Activated T-helper 9 cell treated with anti-CD3 and anti-CD28 coated beads, Interleukin-2, amount 50 U/mL, for 16 hours (primary cell): ENCODE data around the gene HSPA6.
A peak's percentile ranks its signal among the peaks of the same experiment; 100 is the strongest.
"Not testable (repeated sequence)": the region's sequence is repeated elsewhere in the genome, so short reads cannot be mapped to it uniquely, and the experiment has no call there.

Source experiments
- DNase-seq: peaks from one replicate; pipeline ENCODE4 v3.0.0-alpha.2; 2020; ENCODE audit warnings: low read depth

Gene HSPA6

DNA sequence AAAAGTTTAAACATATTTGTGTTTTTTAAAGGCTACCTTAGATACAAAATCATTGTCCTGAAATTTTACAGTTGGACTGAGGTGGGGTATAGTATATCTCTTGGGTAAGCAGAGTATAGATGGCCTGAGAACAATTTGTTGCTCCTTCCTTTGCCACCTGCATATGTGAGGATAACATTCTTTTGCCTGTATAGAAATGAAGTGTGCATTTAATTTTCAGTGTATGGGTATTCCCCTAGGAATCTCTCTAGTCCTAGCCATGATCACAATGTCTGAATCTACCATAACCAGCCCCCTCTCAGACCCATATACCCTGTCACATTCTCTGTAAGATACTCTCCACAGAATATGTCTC is 21.0 kb upstream of the HSPA6 start:
- no peak for DNase-seq

DNA sequence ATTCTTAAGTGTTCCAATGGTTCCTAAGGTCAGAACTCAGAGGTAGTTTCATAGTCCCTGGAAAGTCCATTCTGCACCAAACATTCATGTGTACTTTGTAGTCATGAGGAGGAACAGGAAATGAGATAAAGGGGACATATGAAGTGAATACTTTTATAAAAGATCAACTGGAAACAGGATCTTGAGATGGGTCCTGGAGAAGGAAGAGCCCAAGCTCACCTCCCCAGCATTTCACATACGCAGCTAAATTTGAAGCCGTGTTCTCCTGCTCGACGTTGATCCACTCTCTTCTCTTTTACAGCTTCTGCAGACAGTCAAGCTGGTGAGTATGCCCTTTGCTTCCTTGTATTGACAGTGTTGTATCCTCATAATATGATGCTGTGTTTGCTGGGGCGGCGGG is 18.7 kb upstream of the HSPA6 start:
- DNase-seq = no peak

DNA sequence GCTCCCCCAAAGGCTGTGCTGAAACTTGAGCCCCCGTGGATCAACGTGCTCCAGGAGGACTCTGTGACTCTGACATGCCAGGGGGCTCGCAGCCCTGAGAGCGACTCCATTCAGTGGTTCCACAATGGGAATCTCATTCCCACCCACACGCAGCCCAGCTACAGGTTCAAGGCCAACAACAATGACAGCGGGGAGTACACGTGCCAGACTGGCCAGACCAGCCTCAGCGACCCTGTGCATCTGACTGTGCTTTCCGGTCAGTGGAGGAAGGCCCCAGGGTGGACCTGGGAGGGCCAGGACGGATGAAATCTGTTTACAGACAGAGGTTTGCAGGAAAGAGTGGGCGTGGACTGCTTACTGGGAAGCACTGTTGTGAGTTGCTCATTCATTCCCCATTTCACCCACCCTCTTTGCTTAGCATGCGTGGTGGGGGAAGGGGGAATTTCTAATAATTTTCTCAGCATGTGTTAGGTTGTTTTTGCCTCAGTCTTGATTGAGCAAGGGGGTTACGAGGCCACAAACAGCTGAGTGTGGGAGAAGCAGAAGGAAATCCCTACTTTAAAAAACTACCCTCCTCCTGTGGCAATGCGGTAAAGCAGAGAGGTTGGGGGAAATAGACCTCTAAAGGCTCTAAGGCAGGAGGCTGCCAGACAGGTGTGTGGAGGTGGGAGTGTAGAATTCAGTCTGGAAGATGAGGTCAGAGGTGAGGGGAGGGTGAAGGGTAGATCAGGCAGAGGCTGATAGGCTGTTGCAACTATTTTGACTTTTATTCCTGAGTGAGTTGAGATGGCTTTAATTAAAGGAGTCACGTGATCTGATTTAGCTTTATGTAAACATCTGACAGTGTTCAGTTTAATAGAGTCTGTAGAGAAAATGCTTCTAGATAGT is 17.8 kb upstream of the HSPA6 start:
- DNase-seq = no peak

DNA sequence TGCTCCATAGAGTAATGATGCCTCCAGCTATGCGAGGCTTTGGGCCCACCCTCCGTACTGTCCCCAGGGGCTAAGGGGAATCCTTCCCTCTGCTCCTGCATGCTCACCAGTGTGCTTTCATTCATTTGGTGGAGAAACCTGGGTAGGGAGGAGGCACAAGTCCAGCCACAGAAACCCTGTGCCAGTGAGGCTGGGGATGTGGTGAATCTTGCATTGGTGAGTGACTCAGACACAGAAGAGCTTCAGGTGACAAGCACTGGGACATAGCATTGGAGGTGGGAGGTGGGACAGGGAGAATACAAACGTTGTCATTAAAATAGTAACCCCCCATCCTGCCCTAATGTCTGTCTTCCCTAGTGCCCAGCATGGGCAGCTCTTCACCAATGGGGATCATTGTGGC is 13.9 kb upstream of the HSPA6 start:
- no peak for DNase-seq

DNA sequence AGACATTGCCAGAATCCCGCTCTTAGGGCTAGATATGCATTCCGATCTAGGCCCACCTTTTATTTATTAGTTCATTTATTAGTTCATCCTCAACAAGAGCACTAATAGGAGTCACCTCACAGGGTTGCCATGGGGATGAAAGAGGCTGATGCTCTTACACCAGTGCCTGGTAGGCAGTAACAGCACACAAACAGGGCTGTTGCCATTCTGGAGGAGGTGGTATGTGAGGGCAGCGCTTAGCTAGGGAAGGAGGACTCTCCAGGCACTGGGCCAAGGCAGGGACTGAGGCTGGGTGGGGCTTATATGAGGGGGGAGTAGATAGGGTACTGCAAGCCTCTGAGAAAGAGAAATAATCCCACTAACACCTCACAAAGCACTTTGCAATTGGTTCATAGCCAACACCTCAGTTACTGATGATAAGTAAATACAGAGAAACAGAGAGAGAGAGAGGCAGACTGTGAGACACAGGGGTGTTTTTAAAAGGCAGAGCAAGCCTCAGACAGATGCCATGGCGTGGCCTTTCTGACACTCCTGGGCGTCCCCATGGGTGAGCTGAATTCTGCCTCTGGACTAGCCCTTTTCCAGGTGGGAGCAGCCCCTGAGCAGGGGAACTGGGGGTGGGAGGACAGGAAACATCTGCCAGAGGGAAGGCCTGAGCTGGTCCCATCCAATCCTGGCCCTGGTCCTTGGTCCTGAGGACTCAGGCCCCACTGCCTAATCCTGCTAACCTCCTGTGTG is 13.2 kb upstream of the HSPA6 start:
- no peak for DNase-seq

DNA sequence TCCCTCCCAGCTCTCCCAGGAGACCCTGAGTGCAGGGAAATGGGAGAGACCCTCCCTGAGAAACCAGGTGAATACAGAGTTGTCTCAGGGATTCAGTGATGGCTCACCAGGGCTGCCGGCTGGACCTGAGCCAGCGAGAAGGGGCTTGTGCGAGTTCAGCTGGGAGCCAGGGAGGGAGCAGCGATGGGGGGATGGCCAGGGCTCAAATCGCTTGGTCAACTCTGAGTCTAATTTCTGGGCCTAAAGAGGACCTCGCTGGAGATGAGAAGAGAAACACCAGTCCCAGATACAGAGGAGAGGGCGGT is 12.6 kb upstream of the HSPA6 start:
- DNase-seq = no peak

DNA sequence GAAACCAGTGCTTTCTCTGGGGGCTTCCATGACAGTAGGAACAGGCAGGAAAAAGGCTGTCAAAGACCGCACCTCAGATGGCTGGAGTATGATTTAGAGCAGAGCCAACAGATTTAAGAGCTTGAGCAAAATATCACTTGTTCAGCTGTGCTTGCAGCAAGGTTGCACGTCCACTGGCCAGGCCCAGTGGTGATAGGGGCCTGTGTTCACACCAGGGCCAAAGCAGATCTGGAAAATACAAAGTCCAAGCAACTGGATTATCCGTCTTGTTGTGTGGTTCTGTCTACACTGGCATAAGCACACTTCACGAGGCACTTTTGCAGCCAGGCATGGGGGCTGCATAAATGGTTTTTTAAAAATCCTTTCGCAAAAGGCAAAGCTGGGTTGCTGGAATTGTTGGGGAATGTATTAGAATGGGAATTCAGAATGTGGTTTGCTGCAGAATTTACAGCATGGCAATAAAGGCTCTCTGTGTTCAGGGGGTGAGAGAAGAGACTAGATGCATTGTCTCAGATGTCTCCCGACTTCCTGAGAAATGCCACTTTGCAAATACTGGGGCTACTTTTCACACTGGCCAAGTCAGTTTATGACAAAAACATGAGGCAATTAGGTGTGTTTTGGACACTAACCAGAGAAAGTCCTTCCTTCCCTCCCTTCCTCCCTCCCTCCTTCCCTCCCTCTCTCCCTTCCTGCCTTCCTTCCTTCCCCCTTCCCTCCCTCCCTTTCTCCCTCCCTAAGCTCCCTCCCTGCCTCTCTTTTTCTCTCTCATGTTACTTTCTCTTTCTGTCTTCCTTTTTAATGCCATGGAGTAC is 11.5 kb upstream of the HSPA6 start:
- not testable (repeated sequence) for DNase-seq

DNA sequence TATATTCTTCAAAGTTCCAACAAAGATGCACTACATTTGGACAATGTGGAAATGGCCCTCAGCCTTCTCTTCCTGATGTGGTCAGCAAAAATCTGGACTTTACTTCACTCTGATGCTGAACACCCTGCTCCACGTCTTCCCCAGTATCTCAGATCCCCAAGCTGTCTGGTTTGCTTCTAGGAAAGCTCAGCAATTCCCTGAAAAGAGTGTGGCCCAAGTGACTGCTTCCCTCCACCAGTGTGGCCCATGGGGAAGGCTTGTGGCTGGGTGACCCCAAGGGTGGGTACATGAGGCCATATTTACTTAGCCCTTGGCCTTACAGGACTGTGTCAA is 10.9 kb upstream of the HSPA6 start:
- DNase-seq = not testable (repeated sequence)

DNA sequence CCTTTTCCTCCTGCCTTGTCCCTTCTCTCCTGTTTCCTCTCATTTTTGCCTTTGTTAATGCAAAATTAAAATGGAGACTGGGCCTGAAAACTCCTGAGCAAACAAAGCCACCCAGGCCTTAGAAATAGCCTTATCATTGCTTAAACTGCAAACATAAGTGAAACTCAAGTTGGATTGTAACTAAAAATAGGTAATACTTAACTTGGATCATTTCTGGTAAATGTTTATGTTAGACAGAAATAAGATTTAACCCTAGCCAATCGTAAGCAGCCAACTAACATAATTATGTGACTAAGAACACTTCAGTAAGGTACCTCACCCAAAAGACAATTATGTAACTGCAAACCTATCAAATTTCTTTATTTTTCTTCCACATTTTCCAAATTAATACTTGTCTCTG is 10.4 kb upstream of the HSPA6 start:
- DNase-seq = not testable (repeated sequence)

DNA sequence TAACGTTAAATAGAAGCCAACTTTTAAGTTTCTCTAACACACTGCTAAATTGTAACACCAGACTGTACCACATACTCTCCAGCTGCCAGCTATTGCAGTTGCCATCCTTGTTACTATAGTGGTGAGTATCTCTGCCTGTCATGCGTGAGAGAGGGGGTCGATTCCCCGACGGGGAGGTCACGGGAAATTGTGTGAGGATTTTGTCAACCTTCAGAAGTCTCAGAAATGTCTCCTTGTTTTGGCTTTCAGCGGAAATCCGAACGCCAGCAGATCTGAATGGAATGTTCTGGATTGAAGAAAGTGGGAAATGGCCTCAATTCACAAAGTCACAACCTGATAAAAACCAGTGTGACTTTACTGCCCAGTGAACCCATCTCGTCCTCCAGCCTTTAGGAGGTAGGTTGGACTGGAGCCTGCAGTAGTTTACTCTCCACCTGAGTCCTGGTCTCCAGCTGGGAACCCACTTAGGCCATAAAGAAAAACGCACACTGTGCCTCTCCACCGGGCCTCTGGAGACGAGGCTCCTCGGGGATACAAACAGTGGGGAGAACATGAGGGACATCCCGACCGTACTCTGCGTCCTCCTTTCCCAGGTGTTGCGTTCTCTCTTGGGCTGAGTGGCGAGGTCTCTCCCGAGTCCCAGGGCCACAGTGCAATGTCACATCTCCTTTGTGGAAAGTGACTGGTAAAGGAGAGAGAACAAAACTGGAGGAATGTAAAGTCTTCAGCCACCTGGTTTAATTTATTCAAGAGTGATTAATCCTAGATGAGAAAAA is 1.1 kb upstream of the HSPA6 start:
- not testable (repeated sequence) for DNase-seq

DNA sequence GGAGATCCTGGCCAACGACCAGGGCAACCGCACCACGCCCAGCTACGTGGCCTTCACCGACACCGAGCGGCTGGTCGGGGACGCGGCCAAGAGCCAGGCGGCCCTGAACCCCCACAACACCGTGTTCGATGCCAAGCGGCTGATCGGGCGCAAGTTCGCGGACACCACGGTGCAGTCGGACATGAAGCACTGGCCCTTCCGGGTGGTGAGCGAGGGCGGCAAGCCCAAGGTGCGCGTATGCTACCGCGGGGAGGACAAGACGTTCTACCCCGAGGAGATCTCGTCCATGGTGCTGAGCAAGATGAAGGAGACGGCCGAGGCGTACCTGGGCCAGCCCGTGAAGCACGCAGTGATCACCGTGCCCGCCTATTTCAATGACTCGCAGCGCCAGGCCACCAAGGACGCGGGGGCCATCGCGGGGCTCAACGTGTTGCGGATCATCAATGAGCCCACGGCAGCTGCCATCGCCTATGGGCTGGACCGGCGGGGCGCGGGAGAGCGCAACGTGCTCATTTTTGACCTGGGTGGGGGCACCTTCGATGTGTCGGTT is 477 bp downstream of the HSPA6 start:
- not testable (repeated sequence) for DNase-seq

DNA sequence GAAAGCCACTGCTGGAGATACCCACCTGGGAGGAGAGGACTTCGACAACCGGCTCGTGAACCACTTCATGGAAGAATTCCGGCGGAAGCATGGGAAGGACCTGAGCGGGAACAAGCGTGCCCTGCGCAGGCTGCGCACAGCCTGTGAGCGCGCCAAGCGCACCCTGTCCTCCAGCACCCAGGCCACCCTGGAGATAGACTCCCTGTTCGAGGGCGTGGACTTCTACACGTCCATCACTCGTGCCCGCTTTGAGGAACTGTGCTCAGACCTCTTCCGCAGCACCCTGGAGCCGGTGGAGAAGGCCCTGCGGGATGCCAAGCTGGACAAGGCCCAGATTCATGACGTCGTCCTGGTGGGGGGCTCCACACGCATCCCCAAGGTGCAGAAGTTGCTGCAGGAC is 981 bp downstream of the HSPA6 start:
- DNase-seq = not testable (repeated sequence)

DNA sequence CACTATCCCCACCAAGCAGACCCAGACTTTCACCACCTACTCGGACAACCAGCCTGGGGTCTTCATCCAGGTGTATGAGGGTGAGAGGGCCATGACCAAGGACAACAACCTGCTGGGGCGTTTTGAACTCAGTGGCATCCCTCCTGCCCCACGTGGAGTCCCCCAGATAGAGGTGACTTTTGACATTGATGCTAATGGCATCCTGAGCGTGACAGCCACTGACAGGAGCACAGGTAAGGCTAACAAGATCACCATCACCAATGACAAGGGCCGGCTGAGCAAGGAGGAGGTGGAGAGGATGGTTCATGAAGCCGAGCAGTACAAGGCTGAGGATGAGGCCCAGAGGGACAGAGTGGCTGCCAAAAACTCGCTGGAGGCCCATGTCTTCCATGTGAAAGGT is 1.6 kb downstream of the HSPA6 start:
- DNase-seq = not testable (repeated sequence)

DNA sequence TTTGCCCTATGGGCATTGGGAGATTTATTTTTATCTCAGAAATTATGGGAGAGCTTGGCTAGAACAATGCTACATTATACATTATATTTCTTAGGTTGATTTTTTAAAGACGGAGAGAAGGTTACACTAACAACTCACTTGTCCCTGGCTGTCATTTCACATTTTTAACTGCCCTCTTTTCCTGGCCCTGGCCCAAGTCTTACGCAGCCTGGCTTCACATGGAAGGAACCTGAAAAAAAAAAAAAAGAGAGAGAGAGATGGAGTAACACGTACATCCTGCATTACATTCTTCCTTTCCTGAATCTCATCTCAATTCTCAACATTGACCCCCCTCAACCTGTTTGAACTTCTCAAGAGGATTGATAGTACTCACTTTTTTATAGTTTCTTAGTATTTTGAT is 4.2 kb downstream of the HSPA6 start:
- not testable (repeated sequence) for DNase-seq

DNA sequence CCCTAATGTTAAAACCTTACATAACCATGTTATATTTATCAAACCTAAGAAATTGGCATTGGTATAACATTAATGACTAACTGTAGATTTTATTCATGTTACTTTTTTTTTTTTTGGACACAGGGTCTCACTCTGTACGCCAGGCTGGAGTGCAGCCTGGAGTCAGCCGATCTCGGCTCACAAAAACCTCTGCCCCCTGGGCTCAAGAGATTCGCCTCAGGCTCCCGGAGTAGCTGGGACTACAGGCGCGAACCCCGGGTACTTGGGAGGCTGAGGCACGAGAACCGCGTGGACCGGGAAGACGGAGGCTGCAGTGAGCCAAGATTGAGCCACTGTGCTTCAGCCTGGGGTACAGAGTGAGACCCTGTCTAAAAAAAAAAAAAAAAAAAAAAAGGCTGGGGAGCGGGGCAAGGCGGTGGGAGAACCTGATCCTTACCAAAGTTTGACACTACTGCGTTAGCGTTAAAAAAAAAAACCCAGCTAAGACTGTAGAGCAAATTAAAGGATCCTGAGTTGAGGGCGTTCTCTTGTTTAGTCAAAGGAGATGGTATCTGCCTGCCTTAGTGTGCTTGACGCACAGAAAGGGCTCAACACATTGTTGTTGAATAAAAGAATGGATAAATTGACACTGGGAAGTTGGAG is 5.2 kb downstream of the HSPA6 start:
- not testable (repeated sequence) for DNase-seq

DNA sequence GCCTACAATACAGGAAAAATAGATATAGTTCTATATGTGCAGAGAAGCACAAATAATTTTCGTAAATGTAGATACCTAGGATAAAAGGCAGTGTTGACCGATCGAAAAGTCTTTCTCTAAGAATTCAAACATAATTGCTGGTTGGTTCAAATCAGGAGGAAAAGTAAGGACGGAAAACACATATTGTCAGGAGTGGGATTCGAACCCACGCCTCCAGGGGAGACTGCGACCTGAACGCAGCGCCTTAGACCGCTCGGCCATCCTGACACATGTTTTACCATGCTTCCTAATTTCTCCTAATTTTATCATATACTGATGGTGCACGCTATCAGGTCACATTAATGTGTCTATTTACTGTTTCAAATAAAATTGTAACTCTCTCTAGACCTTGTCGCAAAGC is 5.8 kb downstream of the HSPA6 start:
- DNase-seq = peak; percentile 36

DNA sequence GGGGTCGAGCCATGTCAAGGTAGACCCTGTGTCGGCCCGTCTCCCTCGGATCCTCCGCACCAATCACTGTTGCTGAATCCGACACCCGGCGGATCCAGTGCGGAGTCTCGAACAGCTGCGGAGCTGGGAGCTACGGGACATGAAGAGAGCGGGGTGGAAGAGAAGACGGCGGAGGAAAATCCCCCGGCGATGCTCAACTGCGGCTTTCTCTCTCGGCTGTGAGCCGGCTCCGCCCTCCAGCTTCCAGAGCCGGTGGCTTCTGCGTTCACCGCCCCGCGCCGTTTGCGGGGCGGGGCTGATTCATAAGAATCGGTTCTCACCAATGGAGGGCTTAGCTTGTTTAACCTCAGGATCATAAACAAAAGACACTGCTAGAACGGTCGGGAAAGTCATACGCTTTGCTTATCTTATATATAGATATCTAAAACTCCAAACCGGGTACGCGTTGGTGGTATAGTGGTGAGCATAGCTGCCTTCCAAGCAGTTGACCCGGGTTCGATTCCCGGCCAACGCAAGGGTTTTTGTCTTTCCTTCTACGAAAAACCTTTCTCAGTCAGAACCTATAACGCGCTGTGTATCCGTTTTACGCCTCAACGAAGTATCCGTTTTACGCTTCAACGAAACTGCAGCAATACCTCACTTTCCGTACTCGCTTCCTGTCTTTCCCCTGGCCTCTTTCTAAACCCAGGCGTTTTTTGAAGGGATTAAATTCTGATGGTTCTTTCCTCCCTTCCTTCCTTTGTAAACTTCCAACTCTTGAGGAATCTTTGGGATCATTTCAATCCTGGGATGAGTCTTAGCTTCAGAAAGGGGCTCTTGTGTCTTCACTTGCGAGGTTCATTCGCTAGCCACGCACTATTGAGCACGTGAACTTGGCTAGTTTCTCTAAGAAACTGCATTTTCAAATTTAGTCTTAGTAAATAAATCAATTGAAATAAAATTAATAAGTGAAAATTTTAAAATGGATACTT is 6.6 kb downstream of the HSPA6 start:
- DNase-seq = peak; percentile 78

DNA sequence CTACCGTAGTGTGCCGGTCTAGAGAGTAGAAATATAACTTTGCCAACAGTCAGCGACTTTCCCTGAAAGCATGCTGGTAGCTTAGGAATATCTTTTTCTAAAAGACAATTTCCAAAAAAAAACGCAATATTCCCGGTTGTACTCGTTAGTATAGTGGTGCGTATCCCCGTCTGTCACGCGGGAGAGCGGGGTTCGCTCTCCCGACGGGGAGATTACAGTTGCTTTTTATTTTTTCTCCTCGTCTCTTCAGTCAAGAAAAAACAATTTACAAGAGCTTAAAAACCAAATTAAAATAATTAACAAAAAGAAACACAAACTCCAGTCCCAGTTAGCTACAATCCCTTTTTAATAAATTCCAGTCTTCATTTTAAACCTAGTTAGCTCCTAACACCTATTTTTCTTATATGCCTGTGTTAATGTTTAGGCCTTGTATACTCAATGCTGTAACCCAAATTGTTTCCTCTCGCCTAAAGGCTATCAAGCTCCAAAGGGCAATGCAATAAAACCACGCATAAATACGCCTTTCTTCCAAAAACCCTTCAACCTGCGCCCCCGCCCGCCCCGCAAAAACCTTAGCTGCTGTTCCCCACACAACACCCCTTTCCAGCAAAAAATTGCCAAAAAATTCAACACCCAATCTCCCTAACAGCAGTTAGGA is 7.8 kb downstream of the HSPA6 start:
- DNase-seq = no peak
